Glomerular visceral epithelial cell (primary cell): ENCODE results near the gene ING4.
A peak's percentile ranks its signal among the peaks of the same experiment; 100 is the strongest.

Experiments used
- DNase-seq: peaks from one replicate; pipeline ENCODE4 v3.0.0-alpha.2; 2016; ENCODE audit errors: extremely low spot score

Gene ING4

GRCh38 chr12:6607751-6608591, 54.9 kb downstream of the ING4 start:
- DNase-seq, result peak; percentile 82

- DNase-seq, result peak; percentile 38
Observed at GRCh38 chr12:6606331-6607131, 56.4 kb downstream of the ING4 start.

- peak; percentile 32 for DNase-seq
Observed at GRCh38 chr12:6605421-6606330, 57.2 kb downstream of the ING4 start.

GRCh38 chr12:6604259-6605029, 58.5 kb downstream of the ING4 start:
- DNase-seq, result no peak

- peak; percentile 44 for DNase-seq
Observed at GRCh38 chr12:6603095-6603567, 59.8 kb downstream of the ING4 start.

GRCh38 chr12:6602526-6602925, 60.4 kb downstream of the ING4 start:
- no peak for DNase-seq
